C4-2B (cell line): ENCODE results near the gene TLK2.

ENCODE experiments used
- H3K27ac ChIP-seq: fragments of 450-650 bp; 2 replicates; pipeline ENCODE4 v1.5.1; 2017
- CTCF ChIP-seq: fragments of 450-650 bp; conservative IDR thresholded peaks from 2 replicates; pipeline ENCODE4 v1.5.1; 2017; ENCODE audit warnings: mild to moderate bottlenecking
- ZFX ChIP-seq: fragments of 450-650 bp; IDR thresholded peaks from 2 replicates; pipeline ENCODE4 v1.6.1; 2017

Gene TLK2

GRCh38 chr17:62572888-62573401, 94.3 kb downstream of the TLK2 start:
- TF ChIP-seq CTCF (no peak), ZFX (no peak)
- no peak overlapping the region for H3K27ac ChIP-seq

GRCh38 chr17:62573480-62574117, 95.0 kb downstream of the TLK2 start:
- H3K27ac ChIP-seq: no peak overlapping the region

GRCh38 chr17:62576382-62576781, 97.8 kb downstream of the TLK2 start:
- TF ChIP-seq CTCF (no peak), ZFX (no peak)
- H3K27ac ChIP-seq: no peak overlapping the region

More at GRCh38 chr17:62573480-62574117, 95.0 kb downstream of the TLK2 start:
- no peak for TF ChIP-seq ZFX
- no peak for TF ChIP-seq CTCF

GRCh38 chr17:62578757-62579487, 100.3 kb downstream of the TLK2 start:
- TF ChIP-seq CTCF (no peak), ZFX (no peak)
- H3K27ac ChIP-seq: no peak overlapping the region

- no peak overlapping the region for H3K27ac ChIP-seq
- TF ChIP-seq CTCF: no peak
- no peak for TF ChIP-seq ZFX
Observed at GRCh38 chr17:62580947-62581346, 102.3 kb downstream of the TLK2 start.

GRCh38 chr17:62581764-62582163, 103.1 kb downstream of the TLK2 start:
- no peak overlapping the region for H3K27ac ChIP-seq
- TF ChIP-seq CTCF (no peak), ZFX (no peak)

GRCh38 chr17:62587554-62587953, 108.9 kb downstream of the TLK2 start:
- TF ChIP-seq ZFX (no peak), CTCF (no peak)
- no peak overlapping the region for H3K27ac ChIP-seq
